ENCODE results near the gene TBL2.
"Not testable (repeated sequence)": the region's sequence is repeated elsewhere in the genome, so short reads cannot be mapped to it uniquely, and the experiment has no call there.

TBL2 gene

GRCh38 chr7:73532224-73532623 lies 46.2 kb downstream of the TBL2 start:
- DNase-seq: no peak

- no peak for DNase-seq
These were observed 47.6 kb downstream of the TBL2 start for GRCh38 chr7:73530800-73531199.

- no peak for DNase-seq
These were observed 51.2 kb downstream of the TBL2 start for GRCh38 chr7:73526896-73527821.

GRCh38 chr7:73526158-73526494 lies 52.3 kb downstream of the TBL2 start:
- DNase-seq: not testable (repeated sequence)

- DNase-seq: peak; percentile 98
These were observed 56.1 kb downstream of the TBL2 start, which contains the start of gene BAZ1B for GRCh38 chr7:73522105-73522872. Gene BAZ1B (minus strand): TSS chr7:73522293. CDS start chr7:73521933, 360 bp downstream.

GRCh38 chr7:73521636-73522104 lies 56.7 kb downstream of the TBL2 start:
- DNase-seq: peak; percentile 76

- DNase-seq: no peak
These were observed 57.4 kb downstream of the TBL2 start for GRCh38 chr7:73520673-73521635.

- DNase-seq: no peak
These were observed 58.3 kb downstream of the TBL2 start for GRCh38 chr7:73519867-73520672.

- no peak for DNase-seq
These were observed 59.9 kb downstream of the TBL2 start for GRCh38 chr7:73518470-73518869.
